Osteocyte (in vitro differentiated cells): ENCODE data around the gene SETD2. TPM values are rescaled to one million over a fixed set of nuclear protein-coding genes. Genes with fewer than 3 reads are reported as not detected.
"Not testable (repeated sequence)": the region's sequence is repeated elsewhere in the genome, so short reads cannot be mapped to it uniquely, and the experiment has no call there.

Experiments used
- DNase-seq: peaks from one replicate; pipeline ENCODE4 v3.0.0; 2021; ENCODE audit warnings: mixed read lengths; ENCODE audit not compliant: unreplicated experiment; ENCODE audit errors: extremely low spot score
- H3K27ac Mint-ChIP-seq: one replicate; pipeline ENCODE4 v1.8.0; 2021; ENCODE audit warnings: mild to moderate bottlenecking, mixed read lengths; ENCODE audit not compliant: unreplicated experiment
- H3K27me3 Mint-ChIP-seq: one replicate; pipeline ENCODE4 v1.8.0; 2021; ENCODE audit warnings: mixed read lengths; ENCODE audit not compliant: unreplicated experiment
- H3K36me3 Mint-ChIP-seq: one replicate; pipeline ENCODE4 v1.8.0; 2021; ENCODE audit warnings: mixed read lengths; ENCODE audit not compliant: unreplicated experiment
- H3K4me1 Mint-ChIP-seq: one replicate; pipeline ENCODE4 v1.8.0; 2021; ENCODE audit warnings: mixed read lengths; ENCODE audit not compliant: unreplicated experiment
- H3K4me3 Mint-ChIP-seq: one replicate; pipeline ENCODE4 v1.8.0; 2021; ENCODE audit warnings: mild to moderate bottlenecking, moderate library complexity, mixed read lengths; ENCODE audit not compliant: unreplicated experiment
- H3K9me3 Mint-ChIP-seq: one replicate; pipeline ENCODE4 v1.8.0; 2021; ENCODE audit warnings: mixed read lengths; ENCODE audit not compliant: unreplicated experiment
- CTCF ChIP-seq: fragments of 200-600 bp; sonication (generic); IDR thresholded peaks from 2 replicates; pipeline ENCODE4 v1.5.0; 2021; ENCODE audit warnings: antibody characterized with exemption, mild to moderate bottlenecking, moderate library complexity
- total RNA-seq: library from RNA; stranded (reverse); gene quantifications from 2 replicates; pipeline ENCODE4 v1.2.1, GENCODE V29; 2021

The SETD2 gene
- total RNA-seq, 1 donor from 2014 or later, result 45.0 TPM

DNA sequence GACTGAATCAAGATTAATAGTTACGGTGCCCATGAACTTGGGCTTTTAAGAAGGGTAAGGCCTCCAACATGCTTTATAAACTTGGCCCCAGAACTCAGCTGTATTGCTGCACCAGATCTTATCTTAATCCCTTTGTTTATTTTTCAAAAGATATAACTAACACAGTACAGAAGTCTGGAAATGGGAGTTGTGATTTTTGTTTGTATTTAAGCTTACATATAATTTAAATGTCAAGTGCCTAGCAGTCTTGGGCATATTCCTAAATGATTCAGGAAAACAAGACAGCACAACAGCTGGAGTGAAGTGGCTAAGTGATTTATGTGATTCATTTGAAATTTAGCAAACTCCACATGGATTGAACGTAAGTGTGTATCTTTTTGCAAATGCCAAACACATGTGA lies 128.3 kb downstream of the SETD2 start:
- no peak overlapping the region for H3K4me3 Mint-ChIP-seq

DNA sequence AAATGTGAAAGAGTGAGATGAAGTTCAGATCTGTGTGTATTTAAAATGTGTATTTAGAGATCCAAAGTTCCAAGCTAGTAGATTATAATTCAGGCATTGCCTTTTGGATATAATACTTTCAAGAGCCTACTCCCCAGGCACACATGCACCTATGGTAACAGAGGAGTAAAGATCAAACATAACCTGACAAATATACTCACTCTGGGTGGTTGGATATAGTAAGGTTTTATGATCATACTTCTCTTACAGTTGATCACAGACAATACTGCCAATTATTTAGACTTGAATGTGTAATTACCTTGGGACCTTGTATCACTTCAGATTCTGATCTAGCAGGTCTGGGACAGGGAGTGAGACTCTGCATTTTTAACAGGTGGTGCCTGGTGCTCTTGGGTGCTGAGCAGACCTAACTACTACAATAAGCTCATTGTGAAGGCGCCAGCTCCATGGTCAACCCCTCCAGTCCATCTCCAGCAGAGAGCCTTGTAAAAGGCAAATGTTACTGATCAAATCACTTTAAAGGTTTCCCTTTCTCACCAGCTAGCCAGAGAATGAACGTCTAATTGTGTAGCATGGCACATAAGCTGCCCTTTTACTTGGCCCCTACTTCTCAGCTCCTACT lies 128.9 kb downstream of the SETD2 start:
- no peak for DNase-seq
- no peak overlapping the region for H3K4me3 Mint-ChIP-seq
- TF ChIP-seq CTCF, result no peak
- peaks cover 14% of the 10 kb centered on the region for H3K4me1 Mint-ChIP-seq
- H3K9me3 Mint-ChIP-seq, result no peaks in the 10 kb centered on the region
- no peaks in the 10 kb centered on the region for H3K27me3 Mint-ChIP-seq
- H3K36me3 Mint-ChIP-seq, result peaks cover 39% of the 10 kb centered on the region
- H3K27ac Mint-ChIP-seq, result no peak overlapping the region

More for the DNA sequence above, 128.3 kb downstream of the SETD2 start:
- DNase-seq, result no peak
- TF ChIP-seq CTCF, result no peak
- Mint-ChIP-seq H3K27me3 (no peaks in the 10 kb centered on the region), H3K9me3 (no peaks in the 10 kb centered on the region), H3K36me3 (peaks cover 46% of the 10 kb centered on the region), H3K27ac (no peak overlapping the region), H3K4me1 (peaks cover 14% of the 10 kb centered on the region)

GRCh38 chr3:47031041-47031440 lies 132.9 kb downstream of the SETD2 start:
- H3K4me3 Mint-ChIP-seq, H3K9me3 Mint-ChIP-seq, H3K27me3 Mint-ChIP-seq, DNase-seq: not testable (repeated sequence)
- peaks cover 29% of the 10 kb centered on the region for H3K36me3 Mint-ChIP-seq
- peak overlapping the region; percentile 66 for H3K27ac Mint-ChIP-seq
- peaks cover 14% of the 10 kb centered on the region for H3K4me1 Mint-ChIP-seq

- DNase-seq, result no peak
- no peak overlapping the region for H3K4me3 Mint-ChIP-seq
- H3K27me3 Mint-ChIP-seq, result no peaks in the 10 kb centered on the region
- no peak overlapping the region for H3K27ac Mint-ChIP-seq
- TF ChIP-seq CTCF, result no peak
- H3K4me1 Mint-ChIP-seq, result peaks cover 14% of the 10 kb centered on the region
- no peaks in the 10 kb centered on the region for H3K9me3 Mint-ChIP-seq
- H3K36me3 Mint-ChIP-seq, result peaks cover 17% of the 10 kb centered on the region
These were observed 135.2 kb downstream of the SETD2 start for GRCh38 chr3:47028667-47029066.

GRCh38 chr3:47028146-47028545 lies 135.8 kb downstream of the SETD2 start:
- H3K4me1 Mint-ChIP-seq, result peaks cover 14% of the 10 kb centered on the region
- no peaks in the 10 kb centered on the region for H3K27me3 Mint-ChIP-seq
- H3K9me3 Mint-ChIP-seq, result no peaks in the 10 kb centered on the region
- H3K36me3 Mint-ChIP-seq, result peaks cover 15% of the 10 kb centered on the region
- no peak overlapping the region for H3K4me3 Mint-ChIP-seq
- DNase-seq, result no peak
- H3K27ac Mint-ChIP-seq, result peak overlapping the region; percentile 0
- TF ChIP-seq CTCF, result no peak

DNA sequence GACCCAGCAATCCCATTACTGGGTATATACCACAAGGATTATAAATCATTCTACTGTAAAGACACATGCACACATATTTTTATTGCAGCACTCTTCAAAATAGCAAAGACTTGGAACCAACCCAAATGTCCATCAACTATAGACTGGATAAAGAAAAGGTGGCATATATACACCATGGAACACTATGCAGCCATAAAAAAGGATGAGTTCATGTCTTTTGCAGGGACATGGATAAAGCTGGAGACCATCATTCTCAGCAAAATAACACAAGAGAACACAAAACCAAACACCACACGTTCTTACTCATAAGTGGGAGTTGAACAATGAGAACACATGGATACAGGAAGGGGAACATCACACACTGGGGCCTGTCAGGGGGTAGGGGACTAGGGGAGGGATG lies 137.5 kb downstream of the SETD2 start:
- H3K27me3 Mint-ChIP-seq, H3K36me3 Mint-ChIP-seq, H3K4me1 Mint-ChIP-seq, H3K27ac Mint-ChIP-seq, DNase-seq, H3K4me3 Mint-ChIP-seq, H3K9me3 Mint-ChIP-seq: not testable (repeated sequence)
